Measurements from ENCODE around the gene ZNF429.

DNA sequence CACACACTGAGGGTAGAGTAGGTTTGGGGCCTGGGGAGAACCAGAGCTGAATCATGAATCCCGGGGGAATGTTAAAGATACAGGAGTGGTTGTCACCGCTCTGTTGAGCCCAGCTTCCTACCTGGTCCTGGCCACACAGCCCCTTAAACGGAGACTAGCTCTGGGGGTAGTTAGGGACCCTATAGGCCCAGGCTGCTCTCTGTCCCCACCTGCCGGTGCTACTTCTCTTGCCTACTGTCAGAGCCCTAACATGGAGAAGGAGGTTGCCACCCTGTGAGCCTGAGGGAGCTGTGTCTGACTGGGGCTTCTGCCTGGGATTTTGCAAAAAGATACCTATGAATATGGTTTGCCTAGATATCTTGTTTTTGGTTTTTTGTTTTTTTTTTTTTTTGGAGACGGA, 36.6 kb upstream of the ZNF429 start:
- TF ChIP-seq, protein P1, sequence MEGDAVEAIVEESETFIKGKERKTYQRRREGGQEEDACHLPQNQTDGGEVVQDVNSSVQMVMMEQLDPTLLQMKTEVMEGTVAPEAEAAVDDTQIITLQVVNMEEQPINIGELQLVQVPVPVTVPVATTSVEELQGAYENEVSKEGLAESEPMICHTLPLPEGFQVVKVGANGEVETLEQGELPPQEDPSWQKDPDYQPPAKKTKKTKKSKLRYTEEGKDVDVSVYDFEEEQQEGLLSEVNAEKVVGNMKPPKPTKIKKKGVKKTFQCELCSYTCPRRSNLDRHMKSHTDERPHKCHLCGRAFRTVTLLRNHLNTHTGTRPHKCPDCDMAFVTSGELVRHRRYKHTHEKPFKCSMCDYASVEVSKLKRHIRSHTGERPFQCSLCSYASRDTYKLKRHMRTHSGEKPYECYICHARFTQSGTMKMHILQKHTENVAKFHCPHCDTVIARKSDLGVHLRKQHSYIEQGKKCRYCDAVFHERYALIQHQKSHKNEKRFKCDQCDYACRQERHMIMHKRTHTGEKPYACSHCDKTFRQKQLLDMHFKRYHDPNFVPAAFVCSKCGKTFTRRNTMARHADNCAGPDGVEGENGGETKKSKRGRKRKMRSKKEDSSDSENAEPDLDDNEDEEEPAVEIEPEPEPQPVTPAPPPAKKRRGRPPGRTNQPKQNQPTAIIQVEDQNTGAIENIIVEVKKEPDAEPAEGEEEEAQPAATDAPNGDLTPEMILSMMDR (conservative IDR thresholded peaks at IDR 0.05; ENCODE audit: low read depth, low read length) = no peak
- no peak for TF ChIP-seq EZH2 (IDR thresholded peaks at IDR 0.05; ENCODE audit: low read length, unreplicated experiment)
